PC-9 (cell line): ENCODE measurements around the gene SLC7A5. TPM values are rescaled to one million over a fixed set of nuclear protein-coding genes. Genes with fewer than 3 reads are reported as not detected.
"Not testable (repeated sequence)": the region's sequence is repeated elsewhere in the genome, so short reads cannot be mapped to it uniquely, and the experiment has no call there.

ENCODE experiments used
- BruUV-seq: library from RNA; stranded (reverse); fragments of 400-500 nt; replicated peaks from 2 replicates; lab custom pipeline; 2021; lab: Mats Ljungman, UMichigan
- CTCF ChIA-PET: fragments of 300-600 bp; sonication (Branson Sonifier 250); formaldehyde crosslinking; loops from one replicate; lab custom pipeline; 2022; ENCODE audit warnings: antibody characterized with exemption; lab: Charles Lee
- POLR2A ChIA-PET: fragments of 300-600 bp; sonication (Branson Sonifier 250); formaldehyde crosslinking; loops from one replicate; lab custom pipeline; 2022; ENCODE audit warnings: antibody characterized with exemption; ENCODE audit not compliant: unreplicated experiment; lab: Charles Lee
- DNase-seq, 2 experiments: peaks; one replicate each; pipeline versions ENCODE4 v3.0.0 to v3.0.0-alpha.2; 2015 to 2022; ENCODE audit warnings: mixed read lengths in 1 of 2
- H2AFZ ChIP-seq: fragments of 200-600 bp; sonication (generic); 2 replicates; pipeline ENCODE4 v1.8.1; 2017; ENCODE audit warnings: antibody characterized with exemption
- H3F3A ChIP-seq: fragments of 200-600 bp; sonication (generic); 2 replicates; pipeline ENCODE4 v1.8.1; 2017; ENCODE audit warnings: antibody characterized with exemption, mild to moderate bottlenecking, low read depth; ENCODE audit not compliant: insufficient read depth
- H3K27ac ChIP-seq: fragments of 200-600 bp; sonication (generic); 2 replicates; pipeline ENCODE4 v1.6.1; 2016; ENCODE audit warnings: mixed run types
- H3K27me3 ChIP-seq: fragments of 200-600 bp; sonication (generic); 2 replicates; pipeline ENCODE4 v1.6.1; 2016; ENCODE audit warnings: low read depth, mixed run types; ENCODE audit not compliant: insufficient read depth
- H3K36me3 ChIP-seq: fragments of 200-600 bp; sonication (generic); 2 replicates; pipeline ENCODE4 v1.6.1; 2016; ENCODE audit warnings: low read depth, mixed run types
- H3K4me1 ChIP-seq: fragments of 200-600 bp; sonication (generic); replicated peaks from 2 replicates; pipeline ENCODE4 v1.6.1; 2016; ENCODE audit warnings: mixed run types; ENCODE audit not compliant: insufficient read depth
- H3K4me2 ChIP-seq: fragments of 200-600 bp; sonication (generic); 2 replicates; pipeline ENCODE4 v1.6.1; 2017; ENCODE audit warnings: mixed run types
- H3K4me3 ChIP-seq: fragments of 200-600 bp; sonication (generic); 2 replicates; pipeline ENCODE4 v1.6.1; 2016; ENCODE audit warnings: mixed run types
- H3K79me2 ChIP-seq: fragments of 200-600 bp; sonication (generic); 2 replicates; pipeline ENCODE4 v1.6.1; 2017; ENCODE audit warnings: low read depth, mixed run types
- H3K9me2 ChIP-seq: fragments of 200-600 bp; sonication (generic); 2 replicates; pipeline ENCODE4 v1.8.1; 2017; ENCODE audit warnings: mild to moderate bottlenecking; ENCODE audit not compliant: insufficient read depth
- H3K9me3 ChIP-seq: fragments of 200-600 bp; sonication (generic); 2 replicates; pipeline ENCODE4 v1.8.1; 2016; ENCODE audit warnings: low read depth; ENCODE audit not compliant: insufficient read depth
- H4K20me1 ChIP-seq: fragments of 200-600 bp; sonication (generic); 2 replicates; pipeline ENCODE4 v1.8.1; 2017; ENCODE audit not compliant: insufficient read depth
- CTCF ChIP-seq: fragments of 200-600 bp; sonication (generic); conservative IDR thresholded peaks from 2 replicates; pipeline ENCODE4 v1.6.1; 2017; ENCODE audit warnings: mixed run types, antibody characterized with exemption, mild to moderate bottlenecking, moderate library complexity
- EZH2 ChIP-seq: fragments of 200-600 bp; sonication (generic); IDR thresholded peaks from 2 replicates; pipeline ENCODE4 v1.8.0; 2017; ENCODE audit warnings: antibody characterized with exemption, low read depth
- intact Hi-C: fragments of 100-400 bp; cut with micrococcal nuclease; formaldehyde crosslinking; loops from one replicate; pipeline ENCODE4 v1.10.0; 2022; ENCODE audit not compliant: unreplicated experiment
- total RNA-seq: library from RNA; stranded (reverse); gene quantifications from 2 replicates; pipeline ENCODE4 v1.2.3, GENCODE V29; 2021

The SLC7A5 gene
- total RNA-seq, 1 experiment from 2014 or later, result 496 TPM

- CTCF ChIA-PET, result no interaction called here
- no peak for TF ChIP-seq EZH2
- no peak for TF ChIP-seq CTCF
- Histone ChIP-seq H3K9me3 (no peaks in the 10 kb centered on the region), H3K79me2 (no peaks in the 10 kb centered on the region), H3K27ac (no peak overlapping the region), H3F3A (no peaks in the 10 kb centered on the region), H3K36me3 (no peaks in the 10 kb centered on the region), H4K20me1 (no peaks in the 10 kb centered on the region), H3K9me2 (no peaks in the 10 kb centered on the region), H3K4me1 (no peaks in the 10 kb centered on the region), H3K4me3 (no peak overlapping the region), H3K4me2 (no peak overlapping the region), H3K27me3 (no peaks in the 10 kb centered on the region), H2AFZ (no peak overlapping the region)
- intact Hi-C loops, result no loop called here
- DNase-seq, result no peak
- POLR2A ChIA-PET, result interaction anchor here (0.6 kb wide), 1 partner anchor 117 kb away, joined by 5 read pairs; no protein-coding TSS in a partner anchor
- no TSS peak for BruUV-seq
Observed at GRCh38 chr16:87897521-87898505, 28.5 kb upstream of the SLC7A5 start.

DNA sequence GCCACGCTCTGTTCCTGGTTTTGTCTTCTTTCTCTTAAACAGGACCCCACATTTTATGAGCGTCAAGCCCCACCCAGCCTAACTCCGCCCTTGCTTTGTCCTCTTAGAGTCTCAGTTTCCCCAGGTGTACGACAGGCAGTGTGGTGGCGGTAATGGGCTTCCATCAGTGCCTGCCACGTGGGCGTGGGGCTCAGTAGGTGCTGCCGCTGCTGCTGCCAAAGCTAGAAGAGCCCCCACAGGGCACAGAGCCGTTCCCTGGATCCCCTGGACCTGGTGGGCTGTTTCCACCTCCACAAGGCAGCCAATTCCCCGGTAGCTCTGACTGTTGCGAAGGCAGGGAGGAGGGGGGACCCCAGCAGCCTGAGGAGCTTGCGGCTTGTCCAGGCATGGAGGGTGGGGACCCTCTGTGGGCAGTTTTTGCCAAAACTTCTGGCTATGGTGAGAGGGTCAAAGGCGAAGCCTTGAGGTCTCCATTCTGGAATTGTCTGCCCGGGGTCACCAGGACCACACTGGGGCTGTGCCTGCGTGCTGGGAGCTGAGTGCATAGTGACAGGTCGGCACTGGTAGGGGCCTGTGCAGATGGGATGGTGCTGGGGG is 27.7 kb upstream of the SLC7A5 start:
- CTCF ChIA-PET, result not testable (repeated sequence)

GRCh38 chr16:87896176-87896890 is 27.0 kb upstream of the SLC7A5 start:
- H3K27me3 ChIP-seq, H3K4me1 ChIP-seq, H3F3A ChIP-seq, CTCF ChIA-PET, H3K9me2 ChIP-seq, H3K36me3 ChIP-seq, H3K79me2 ChIP-seq, H3K4me3 ChIP-seq, H3K9me3 ChIP-seq, H3K27ac ChIP-seq, POLR2A ChIA-PET, H3K4me2 ChIP-seq, H4K20me1 ChIP-seq, BruUV-seq, H2AFZ ChIP-seq, DNase-seq, intact Hi-C loops: not testable (repeated sequence)

More for the DNA sequence above, 27.7 kb upstream of the SLC7A5 start:
- H3F3A ChIP-seq, H3K4me1 ChIP-seq, DNase-seq, H3K4me3 ChIP-seq, H3K27me3 ChIP-seq, BruUV-seq, H3K9me3 ChIP-seq, H3K9me2 ChIP-seq, H3K4me2 ChIP-seq, H4K20me1 ChIP-seq, H3K79me2 ChIP-seq, H3K36me3 ChIP-seq, H2AFZ ChIP-seq, H3K27ac ChIP-seq, intact Hi-C loops: not testable (repeated sequence)
- POLR2A ChIA-PET, result interaction anchor here (0.6 kb wide), 1 partner anchor 22 kb away, joined by 6 read pairs; no protein-coding TSS in a partner anchor
